G401 (cell line): Measurements from ENCODE around the gene GPX4. TPM values are rescaled to one million over a fixed set of nuclear protein-coding genes. Genes with fewer than 3 reads are reported as not detected.

ENCODE experiments used
- DNase-seq: peaks from one replicate; pipeline ENCODE4 v3.0.0-alpha.2; 2015; ENCODE audit warnings: low spot score
- in situ Hi-C: cut with HindIII; loops from 2 replicates; pipeline ENCODE4 v1.10.0; 2016; ENCODE audit warnings: low sequenced_read_pairs, mixed read lengths
- total RNA-seq: library from RNA; depleted of rRNA; stranded (reverse); fragments of >200 nt; shearing (Covaris generic); gene quantifications from 2 replicates; pipeline ENCODE4 v1.2.3, GENCODE V29; 2014

GPX4 gene
- total RNA-seq, 1 experiment from 2014 or later: 593 TPM

- no peak for DNase-seq
- in situ Hi-C loops: no loop called here
These were observed 36.7 kb downstream of the GPX4 start for GRCh38 chr19:1140272-1141027.

GRCh38 chr19:1141944-1142343 is 38.1 kb downstream of the GPX4 start:
- no peak for DNase-seq
- in situ Hi-C loops: no loop called here

GRCh38 chr19:1143828-1144399 is 40.1 kb downstream of the GPX4 start:
- no peak for DNase-seq
- in situ Hi-C loops: no loop called here

GRCh38 chr19:1144741-1145140 is 40.9 kb downstream of the GPX4 start:
- DNase-seq: no peak
- in situ Hi-C loops: no loop called here

GRCh38 chr19:1145635-1146411 is 42.0 kb downstream of the GPX4 start:
- in situ Hi-C loops: no loop called here
- DNase-seq: no peak

GRCh38 chr19:1146412-1146699 is 42.6 kb downstream of the GPX4 start:
- in situ Hi-C loops: no loop called here
- DNase-seq: no peak

- in situ Hi-C loops: no loop called here
- DNase-seq: no peak
These were observed 43.3 kb downstream of the GPX4 start for GRCh38 chr19:1146858-1147780.

- DNase-seq: no peak
These were observed 44.2 kb downstream of the GPX4 start for GRCh38 chr19:1147934-1148549.

GRCh38 chr19:1149259-1150045 is 45.7 kb downstream of the GPX4 start:
- in situ Hi-C loops: no loop called here

More at GRCh38 chr19:1147934-1148549, 44.2 kb downstream of the GPX4 start:
- in situ Hi-C loops: no loop called here

GRCh38 chr19:1150333-1151036 is 46.7 kb downstream of the GPX4 start:
- DNase-seq: no peak
- in situ Hi-C loops: no loop called here

More at GRCh38 chr19:1149259-1150045, 45.7 kb downstream of the GPX4 start:
- DNase-seq: no peak

GRCh38 chr19:1151037-1151724 is 47.4 kb downstream of the GPX4 start:
- DNase-seq: no peak

GRCh38 chr19:1151917-1152587 is 48.3 kb downstream of the GPX4 start:
- in situ Hi-C loops: no loop called here
- DNase-seq: no peak

More at GRCh38 chr19:1151037-1151724, 47.4 kb downstream of the GPX4 start:
- in situ Hi-C loops: no loop called here

- no peak for DNase-seq
- in situ Hi-C loops: no loop called here
These were observed 50.3 kb downstream of the GPX4 start for GRCh38 chr19:1153891-1154730.

- in situ Hi-C loops: no loop called here
- DNase-seq: no peak
These were observed 51.0 kb downstream of the GPX4 start for GRCh38 chr19:1154731-1155351.
